Brain pericyte (primary cell): ENCODE measurements around the gene SPNS1.
"Not testable (repeated sequence)": the region's sequence is repeated elsewhere in the genome, so short reads cannot be mapped to it uniquely, and the experiment has no call there.

Source experiments
- DNase-seq: peaks from one replicate; pipeline ENCODE4 v3.0.0-alpha.2; 2012; ENCODE audit warnings: low read depth, low spot score

SPNS1 gene

DNA sequence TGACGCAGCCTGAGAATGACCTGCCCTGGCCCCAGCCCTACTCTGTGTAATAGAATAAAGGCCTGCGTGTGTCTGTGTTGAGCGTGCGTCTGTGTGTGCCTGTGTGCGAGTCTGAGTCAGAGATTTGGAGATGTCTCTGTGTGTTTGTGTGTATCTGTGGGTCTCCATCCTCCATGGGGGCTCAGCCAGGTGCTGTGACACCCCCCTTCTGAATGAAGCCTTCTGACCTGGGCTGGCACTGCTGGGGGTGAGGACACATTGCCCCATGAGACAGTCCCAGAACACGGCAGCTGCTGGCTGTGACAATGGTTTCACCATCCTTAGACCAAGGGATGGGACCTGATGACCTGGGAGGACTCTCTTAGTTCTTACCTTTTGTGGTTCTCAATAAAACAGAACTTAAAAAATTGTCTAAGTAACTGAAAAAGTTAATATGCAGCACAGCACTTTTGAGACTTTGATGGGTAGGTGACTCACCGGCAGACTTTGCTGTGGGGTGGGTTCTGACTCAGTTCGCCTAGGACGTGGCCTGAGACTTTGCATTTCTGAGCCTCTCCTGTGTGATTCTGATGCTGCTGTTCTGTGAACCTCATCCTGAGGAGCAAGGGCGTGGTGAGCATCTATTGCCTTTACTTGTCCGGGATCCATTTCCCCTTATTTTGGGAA lies 15.9 kb downstream of the SPNS1 start:
- no peak for DNase-seq

DNA sequence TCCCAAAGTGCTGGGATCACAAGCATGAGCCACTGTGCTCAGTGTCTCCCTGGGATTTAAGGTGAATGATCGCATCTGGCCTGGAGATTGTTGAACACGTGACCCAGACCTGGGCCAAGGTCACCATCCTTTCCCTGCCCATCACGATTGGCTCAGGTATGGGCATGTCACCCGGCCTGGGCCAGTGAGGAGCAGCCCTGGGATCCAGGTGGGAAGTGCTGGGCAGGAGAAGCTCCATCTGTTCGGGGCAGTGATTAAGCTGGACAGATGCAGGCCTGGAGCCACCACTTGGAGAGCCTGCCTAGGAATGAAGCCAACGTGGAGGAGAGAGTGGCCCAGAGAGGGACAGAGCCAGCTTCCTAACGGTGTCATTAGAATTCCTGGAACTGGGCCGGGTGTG lies 17.1 kb downstream of the SPNS1 start:
- no peak for DNase-seq

DNA sequence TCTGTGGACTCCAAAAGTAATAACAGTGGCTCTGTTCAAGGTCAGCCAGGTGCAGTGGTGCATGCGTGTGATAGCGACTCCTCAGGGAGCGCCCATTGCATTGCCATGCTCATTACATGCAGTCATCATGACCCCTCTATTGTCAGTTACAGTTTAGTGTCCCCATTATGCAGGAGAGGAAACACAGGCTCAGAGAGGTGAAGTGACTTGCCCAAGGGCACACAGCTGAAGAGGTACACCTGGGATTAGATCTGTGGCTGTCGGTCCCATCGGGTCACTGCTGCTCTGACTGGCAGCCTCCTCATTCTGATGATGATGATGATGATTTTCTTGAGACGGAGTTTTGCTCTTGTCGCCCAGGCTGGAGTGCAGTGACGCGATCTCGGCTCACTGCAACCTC lies 17.9 kb downstream of the SPNS1 start:
- no peak for DNase-seq

DNA sequence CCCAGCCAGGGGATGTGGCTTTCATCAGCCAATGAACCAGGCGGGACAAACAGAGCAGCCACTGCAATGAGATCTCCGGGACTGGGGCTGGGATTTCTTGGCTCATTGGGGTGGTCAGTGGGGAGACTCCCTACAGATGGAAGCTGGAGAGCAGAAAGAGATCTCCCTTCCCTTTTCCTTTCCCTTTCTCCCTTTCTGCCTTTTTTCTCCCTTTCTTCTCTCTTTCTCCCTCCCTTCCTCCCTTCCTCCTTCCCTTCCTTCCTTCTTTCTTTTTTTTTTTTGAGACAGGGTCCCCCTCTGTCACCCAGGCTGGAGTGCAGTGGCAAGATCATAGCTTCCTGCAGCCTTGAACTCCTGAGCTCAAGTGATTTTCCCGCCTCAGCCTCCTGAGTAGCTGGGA lies 24.3 kb downstream of the SPNS1 start:
- DNase-seq = no peak

DNA sequence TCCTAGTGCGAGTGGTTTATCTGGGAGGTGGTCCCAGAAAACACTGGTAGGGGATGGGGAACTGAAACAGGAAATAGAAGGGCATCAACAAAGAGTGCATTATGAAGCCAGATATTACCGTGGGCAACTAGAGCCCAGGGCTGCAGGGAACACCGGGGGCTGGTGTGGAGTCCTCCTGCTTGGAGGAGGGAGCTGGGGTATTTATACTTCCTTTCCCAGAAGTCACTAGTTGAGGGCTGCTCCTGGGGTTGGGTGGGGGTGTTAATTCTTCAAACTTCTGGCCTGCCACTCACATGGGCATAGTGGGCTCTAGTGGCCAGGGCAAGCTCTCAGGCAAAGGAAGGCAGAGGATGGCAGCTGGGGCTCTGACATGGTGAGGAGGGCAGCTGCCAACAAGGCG lies 25.0 kb downstream of the SPNS1 start:
- no peak for DNase-seq

DNA sequence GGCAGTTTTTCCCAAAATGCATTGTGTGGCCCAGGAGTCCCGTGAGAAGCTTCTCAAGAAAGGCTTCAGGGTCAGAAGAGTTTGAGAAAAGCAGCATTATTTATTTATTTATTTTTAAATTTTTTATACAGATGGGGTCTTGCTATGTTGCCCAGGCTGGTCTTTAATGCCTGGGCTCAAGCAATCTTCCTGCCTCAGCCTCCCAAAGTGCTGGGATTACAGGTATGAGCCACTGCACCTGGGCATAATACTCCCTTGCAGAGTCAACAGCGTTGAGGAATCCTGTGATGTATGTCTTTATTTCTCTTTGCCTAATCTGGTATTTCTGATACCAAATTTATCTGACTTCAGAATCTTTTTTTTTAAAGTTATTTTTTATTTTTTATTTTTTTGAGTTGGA lies 25.4 kb downstream of the SPNS1 start:
- DNase-seq = no peak

DNA sequence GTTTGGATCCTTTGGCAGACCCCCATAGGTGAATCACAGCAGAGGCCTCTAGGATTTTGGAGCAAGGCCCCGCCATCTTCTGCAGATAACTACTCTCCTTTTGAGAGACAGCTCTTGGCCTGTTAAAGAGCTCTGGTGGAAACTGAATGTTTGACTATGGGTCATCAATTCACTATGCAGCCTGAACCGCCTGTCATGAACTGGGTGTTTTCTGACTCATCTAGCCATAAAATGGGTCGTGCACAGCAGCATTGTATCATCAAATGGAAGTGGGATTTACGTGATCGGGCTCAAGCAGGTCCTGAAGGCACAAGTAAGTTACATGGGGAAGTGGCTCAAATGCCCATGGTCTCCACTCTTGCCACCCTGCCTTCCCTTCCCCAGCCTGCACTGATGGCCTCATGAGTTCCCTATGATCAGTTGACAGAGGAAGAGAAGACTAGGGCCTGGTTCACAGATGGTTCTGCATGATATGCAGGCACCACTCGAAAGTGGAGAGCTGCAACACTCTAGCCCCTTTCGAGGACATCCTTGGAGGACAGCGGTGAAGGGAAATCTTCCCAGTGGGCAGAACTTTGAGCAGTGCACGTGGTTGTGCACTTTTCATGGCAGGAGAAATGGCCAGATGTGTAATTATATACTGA lies 30.0 kb downstream of the SPNS1 start:
- DNase-seq = not testable (repeated sequence)

DNA sequence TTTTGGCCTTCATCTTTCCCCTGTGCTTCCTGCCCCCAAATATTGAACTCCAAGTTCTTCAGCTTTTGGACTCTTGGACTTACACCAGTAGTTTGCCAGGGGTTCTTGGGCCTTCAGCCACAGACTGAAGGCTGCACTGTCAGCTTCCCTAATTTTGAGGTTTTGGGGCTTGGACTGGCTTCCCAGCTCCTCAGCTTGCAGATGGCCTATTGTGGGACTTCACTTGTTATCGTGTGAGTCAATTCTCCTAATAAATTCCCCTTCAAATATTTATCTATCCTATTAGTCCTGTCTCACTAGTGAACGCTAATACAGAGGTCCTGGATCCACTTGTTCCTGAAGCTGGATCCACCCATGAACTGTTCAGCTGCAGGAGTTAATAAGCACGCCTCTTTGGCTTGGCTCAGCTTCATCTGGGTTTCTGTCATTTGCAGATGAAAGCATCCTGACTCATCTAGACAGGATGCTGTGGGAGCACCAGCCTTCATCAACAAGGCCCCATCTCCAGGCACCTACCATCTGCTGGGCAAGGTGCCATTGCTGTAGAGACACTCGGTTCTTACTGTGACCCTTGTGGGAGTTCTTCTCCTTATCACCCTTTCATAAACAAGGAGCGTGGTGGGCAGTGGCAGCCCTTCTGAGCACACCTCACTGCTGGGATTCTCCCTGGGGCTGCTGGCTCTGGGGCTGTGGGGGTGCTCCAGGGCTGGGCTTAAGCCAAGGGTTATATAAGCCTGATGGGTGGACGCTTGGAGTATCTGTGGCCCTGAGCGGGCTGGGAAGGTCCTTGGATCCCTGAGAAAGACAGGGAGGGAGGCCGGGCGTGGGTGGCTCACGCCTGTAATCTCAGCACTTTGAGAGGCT lies 33.4 kb downstream of the SPNS1 start:
- DNase-seq = no peak

DNA sequence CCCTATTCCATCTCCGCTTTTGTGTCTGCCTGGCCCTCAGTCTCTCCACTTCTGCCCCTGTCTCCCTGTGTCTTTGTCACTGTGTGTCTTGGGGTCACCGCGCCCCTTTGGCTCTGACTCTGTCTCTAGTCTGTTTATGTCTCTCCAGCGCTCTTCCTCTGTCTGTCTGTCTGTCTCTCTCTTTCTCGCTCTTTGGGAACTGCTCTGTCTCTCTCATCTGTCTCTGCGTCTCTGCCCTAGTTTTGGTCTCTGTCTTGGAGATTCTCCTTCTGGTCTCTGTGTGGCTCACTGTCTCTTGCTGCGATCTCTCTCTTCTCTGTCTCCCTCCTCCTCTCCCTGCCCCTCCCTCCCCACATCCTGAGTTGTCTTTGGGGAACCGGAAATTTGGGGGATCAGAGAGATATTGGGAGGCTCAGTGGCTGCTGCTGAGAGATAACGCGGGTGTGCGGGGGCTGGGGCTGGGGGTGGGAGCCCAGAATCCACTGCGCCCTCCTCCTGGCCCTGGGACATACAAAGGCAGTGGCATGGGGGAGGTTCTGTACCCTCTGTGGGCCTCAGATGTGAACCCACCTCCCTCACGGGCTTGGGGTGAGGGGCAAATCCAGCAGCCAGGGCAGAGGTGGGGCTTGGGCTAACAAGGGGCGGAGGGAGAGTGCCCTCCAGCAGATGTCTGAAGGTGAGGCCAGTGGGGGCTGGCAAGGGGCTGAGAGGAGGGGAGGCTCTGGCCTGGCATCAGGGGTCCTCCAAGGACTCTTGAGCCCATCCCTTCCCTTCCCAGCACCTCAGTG lies 34.7 kb downstream of the SPNS1 start:
- no peak for DNase-seq

DNA sequence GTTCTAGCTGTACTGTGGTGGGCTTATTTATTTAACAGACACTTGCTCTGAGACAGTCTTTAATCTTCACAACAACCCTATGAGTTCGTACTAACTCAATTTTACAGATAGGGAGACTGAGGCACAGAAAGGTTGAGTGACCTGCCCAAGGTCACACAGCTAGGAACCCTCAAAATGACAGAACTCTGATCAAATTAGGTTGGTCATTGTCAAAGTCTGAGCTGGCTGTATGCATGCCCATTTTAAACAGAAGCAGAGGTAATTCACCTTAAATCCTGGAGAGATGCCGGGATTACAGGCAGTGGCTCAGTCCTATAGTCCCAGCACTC lies 35.2 kb downstream of the SPNS1 start:
- no peak for DNase-seq

DNA sequence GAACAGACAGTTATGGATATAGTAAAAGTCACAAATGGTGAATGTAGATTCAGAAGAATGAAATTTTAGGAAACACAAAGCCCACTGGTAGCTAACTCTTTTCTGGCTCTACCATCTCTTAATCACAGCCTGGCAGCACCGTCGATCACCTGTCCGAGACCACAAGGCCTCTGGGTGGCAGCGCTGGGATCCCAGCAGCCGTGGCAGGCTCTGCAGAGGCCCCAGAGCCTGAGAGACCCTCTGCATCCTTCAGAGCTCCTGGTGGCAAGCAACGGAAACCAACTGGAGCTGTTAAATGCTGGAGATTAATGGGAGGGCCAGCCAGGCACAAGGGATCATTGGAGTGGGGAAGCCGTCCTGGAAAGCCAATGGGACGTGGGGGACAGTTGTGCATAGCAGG lies 36.5 kb downstream of the SPNS1 start:
- DNase-seq = no peak

DNA sequence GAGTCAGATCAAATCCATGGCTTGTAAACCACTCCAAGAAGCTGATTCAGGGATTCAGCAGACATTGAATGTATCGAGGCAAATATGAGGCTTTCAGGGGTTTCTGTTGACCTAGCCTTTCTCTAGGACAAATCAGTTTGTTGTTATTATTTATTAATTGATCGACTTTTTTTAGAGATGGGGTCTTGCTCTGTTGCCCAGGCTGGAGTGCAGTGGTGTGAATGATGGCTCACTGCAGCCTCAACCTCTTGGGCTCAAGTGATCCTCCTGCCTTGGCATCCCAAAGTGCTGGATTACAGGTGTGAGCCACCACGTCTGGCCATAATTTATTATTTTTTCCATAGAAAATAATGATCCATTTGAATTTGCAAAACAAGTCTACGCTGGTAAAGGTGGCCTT lies 37.3 kb downstream of the SPNS1 start:
- no peak for DNase-seq

DNA sequence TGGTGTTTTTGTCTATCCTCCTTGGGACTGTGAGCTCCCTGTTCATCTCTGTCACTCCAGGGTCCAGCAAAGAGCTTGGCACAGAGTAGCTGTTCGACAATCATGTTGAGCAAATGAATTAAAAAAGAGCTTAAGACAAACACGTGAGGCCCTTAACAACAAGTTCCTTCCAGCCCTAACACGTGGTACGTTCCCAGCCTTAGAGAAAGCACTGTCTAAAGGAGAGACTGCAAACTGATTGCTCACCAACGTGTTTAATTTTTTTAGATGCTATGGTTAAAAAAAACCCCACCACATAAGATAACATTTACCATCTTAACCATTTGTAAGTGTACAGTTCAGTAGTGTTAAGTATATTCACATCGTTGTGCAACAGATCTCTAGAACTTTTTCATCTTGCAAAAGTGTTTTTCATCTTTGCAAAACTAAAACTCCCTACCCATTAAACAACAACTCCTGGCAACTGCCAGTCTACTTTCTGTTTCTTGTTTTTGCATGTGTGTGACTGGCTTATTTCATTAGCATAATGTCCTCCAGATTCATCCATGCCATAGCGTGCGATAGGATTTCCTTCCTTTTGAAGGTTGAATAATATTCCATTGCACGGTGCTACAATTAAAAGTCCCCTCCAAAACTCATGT lies 38.5 kb downstream of the SPNS1 start:
- no peak for DNase-seq

DNA sequence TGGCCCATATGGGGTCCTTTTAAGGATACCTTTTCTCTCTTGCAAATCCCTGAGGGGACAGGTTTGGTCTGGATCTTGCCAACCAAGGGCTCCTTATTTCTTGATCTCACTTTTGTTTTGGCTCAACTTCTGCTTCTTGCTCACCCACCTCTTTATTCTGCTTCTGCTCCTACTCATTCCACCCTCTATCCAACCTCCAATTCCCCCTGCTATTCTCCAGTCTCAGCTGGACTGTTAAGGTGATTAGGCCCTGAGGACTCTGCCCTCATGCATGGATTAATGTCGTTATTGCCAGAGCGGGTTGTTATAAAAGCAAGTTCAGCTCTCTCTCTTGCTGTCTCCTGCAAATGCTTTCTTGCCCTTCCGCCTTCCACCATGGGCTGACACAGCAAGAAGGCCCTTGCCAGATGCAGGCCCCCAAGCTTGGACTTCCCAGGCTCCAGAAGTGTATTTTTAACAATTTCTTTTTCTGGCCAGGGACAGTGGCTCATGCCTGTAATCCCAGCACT lies 40.0 kb downstream of the SPNS1 start:
- no peak for DNase-seq

DNA sequence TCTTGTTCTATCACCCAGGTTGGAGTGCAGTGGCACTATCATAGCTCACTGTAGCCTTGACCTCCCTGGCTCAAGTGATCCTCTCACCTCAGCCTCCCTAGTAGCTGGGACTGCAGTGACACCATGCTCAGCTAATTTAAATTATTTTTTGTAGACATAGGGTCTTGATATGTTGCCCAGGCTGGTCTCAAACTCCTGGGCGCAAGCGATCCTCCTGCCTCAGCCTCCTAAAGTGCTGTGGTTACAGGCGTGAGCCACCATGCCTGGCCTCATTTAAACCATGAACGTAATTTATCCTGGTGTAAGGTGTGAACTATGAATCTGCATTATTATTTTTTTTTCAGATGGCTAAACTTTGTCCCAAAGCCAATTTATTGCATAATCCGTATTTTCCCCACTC lies 47.6 kb downstream of the SPNS1 start:
- no peak for DNase-seq

DNA sequence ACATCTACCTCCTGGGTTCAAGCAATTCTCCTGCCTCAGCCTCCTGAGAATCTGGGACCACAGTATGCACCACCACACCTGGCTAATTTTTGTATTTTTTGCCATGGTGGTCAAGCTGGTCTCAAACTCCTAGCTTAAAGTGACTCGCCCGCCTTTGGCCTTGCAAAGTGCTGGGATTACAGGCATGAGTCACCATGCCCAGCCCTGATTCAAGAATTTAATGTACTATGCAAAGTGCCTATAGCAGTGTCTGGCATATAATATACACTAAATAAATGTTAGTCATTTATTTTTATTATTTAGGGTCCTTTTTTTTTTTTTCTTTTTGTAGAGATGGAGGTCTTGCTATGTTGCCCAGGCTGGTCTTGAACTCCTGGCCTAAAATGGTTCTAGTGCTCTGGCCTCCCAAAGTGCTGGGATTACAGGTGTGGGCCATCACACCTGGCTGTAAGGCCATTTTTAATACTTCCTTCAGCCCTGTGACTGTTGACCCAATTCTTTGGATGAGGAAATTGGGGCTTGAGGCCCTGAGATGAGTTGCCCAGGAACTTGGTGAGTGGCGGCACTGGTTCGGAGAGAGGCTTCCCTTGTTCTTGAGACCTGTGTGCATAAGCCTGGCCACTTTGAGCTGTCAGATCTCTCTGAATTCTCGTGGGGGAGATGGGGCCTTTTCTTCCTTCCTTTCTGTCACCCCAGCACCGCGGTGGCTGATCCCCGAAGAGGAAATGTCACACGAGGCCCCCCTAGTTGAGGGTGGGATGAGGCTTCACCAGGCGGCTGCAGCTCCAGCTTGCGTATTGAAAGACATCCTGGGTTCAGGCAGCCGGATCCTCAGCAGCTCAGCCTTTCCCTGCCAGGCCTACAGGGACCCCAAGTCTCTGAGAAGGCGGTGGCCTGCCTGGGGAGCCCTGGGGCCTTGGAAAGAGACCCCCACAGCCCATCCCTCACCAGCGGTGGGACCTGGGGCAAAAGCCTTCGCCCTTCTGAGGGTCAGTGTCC lies 49.0 kb downstream of the SPNS1 start:
- no peak for DNase-seq

DNA sequence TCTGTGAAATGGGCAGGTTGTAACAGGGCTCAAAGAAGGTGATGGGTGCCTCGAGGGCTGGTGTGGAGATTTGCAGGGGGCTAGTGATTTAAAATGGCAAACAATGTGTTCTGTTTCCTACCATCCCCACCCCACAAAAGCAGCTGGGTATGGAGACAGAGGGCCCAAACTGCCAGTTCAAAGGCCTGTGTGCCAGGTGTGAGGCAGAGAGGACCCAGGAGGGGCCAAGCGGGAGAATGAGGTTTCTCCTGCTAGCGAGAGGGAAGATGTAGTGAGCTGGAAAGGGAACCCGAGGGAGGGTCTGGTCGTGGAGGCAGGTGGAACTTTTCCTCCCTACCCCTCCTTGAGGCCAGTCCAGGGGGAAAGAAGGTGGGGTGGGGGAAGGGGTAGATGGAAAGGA lies 49.7 kb downstream of the SPNS1 start:
- no peak for DNase-seq

DNA sequence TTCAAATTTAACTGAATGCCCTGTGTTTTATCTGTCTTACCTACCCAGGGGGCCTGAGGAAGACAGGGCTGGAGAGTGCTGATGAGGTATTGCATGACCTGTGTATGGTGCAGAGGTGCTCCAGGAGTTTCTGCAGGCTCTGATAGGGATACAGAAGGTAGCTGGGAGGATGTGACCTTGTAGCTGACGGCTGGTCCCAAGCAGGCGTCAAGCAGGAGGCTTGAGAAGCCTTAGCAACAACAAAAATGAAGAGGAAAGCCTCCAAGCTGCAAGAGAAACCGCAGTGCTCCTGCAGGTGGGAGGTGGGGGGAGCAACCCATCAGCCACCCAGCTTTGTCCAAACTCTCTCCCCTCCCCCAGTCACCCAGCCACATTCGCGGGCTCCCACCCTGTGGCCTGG lies 50.6 kb downstream of the SPNS1 start:
- DNase-seq = no peak

DNA sequence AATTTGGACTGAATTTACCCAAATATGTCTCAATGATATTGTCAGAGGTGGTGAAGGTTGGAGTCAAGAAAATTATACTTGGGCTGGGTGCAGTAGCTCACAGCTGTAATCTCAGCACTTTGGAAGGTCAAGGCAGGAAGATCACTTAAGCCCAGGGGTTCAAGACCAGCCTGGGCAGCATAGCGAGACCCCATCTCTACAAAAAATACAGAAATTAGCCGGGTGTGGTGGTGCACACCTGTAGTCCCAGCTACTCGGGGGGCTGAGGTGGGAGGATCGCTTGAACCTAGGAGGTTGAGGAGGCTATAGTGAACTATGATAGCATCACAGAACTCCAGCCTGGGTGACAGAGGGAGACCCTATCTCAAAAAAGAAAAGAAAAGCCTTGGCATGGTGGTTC lies 51.2 kb downstream of the SPNS1 start:
- DNase-seq = no peak

DNA sequence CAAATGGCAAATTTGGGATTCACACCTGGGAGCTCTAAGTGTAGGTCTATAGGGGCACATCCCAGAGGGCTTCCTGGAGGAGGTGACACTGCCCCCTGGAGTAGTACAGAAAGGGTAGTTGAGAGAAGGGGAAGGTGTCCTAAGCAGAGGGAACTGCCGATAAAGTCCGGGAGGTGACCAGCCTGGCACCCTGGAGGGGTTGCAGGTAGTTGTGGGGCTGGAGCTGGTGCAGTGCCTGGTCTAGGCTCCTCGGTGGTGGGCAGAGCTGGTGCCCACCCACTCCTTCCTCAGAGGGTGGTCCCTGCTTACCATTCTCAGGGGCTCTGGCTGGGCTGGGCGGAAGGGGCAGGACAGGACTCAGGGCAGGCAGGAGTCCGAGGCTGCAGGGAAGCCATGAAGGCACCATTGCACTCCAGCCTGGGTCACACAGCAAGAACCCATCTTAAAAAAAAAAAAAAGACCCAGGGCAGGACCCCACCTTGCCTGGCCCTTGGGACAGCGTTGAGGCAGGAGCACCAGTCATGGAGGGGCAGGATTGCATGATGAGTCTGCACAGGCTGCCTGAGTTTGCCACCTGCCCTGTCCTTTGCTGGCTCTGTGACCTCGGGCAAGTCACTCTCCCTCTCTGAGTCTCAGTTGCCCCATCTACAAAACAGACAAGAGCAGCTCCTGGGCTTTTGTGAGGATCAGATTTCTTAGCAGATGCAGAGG lies 54.0 kb downstream of the SPNS1 start:
- DNase-seq = no peak
